ENCODE results near the gene ADGRA3. TPM values are rescaled to one million over a fixed set of nuclear protein-coding genes. Genes with fewer than 3 reads are reported as not detected.
A peak's percentile ranks its signal among the peaks of the same experiment; 100 is the strongest.

ADGRA3 gene
- total RNA-seq, 1 experiment from 2014 or later = 40.5 TPM

GRCh38 chr4:22457348-22457747, 58.5 kb downstream of the ADGRA3 start:
- DNase-seq (ENCODE audit: low spot score) (no peak), ATAC-seq (no peak)
- ChIA-PET CTCF (no interaction called here), POLR2A (no interaction called here)
- Mint-ChIP-seq H3K9me3 (no peaks in the 10 kb centered on the region), H3K36me3 (peaks cover 4% of the 10 kb centered on the region; the same call in 1 of the 2 replicates), H3K27ac (no peak overlapping the region), H3K4me1 (peaks cover 46% of the 10 kb centered on the region), H3K27me3 (ENCODE audit: low read depth) (no peaks in the 10 kb centered on the region), H3K4me3 (no peak overlapping the region)
- TF ChIP-seq, protein P1, sequence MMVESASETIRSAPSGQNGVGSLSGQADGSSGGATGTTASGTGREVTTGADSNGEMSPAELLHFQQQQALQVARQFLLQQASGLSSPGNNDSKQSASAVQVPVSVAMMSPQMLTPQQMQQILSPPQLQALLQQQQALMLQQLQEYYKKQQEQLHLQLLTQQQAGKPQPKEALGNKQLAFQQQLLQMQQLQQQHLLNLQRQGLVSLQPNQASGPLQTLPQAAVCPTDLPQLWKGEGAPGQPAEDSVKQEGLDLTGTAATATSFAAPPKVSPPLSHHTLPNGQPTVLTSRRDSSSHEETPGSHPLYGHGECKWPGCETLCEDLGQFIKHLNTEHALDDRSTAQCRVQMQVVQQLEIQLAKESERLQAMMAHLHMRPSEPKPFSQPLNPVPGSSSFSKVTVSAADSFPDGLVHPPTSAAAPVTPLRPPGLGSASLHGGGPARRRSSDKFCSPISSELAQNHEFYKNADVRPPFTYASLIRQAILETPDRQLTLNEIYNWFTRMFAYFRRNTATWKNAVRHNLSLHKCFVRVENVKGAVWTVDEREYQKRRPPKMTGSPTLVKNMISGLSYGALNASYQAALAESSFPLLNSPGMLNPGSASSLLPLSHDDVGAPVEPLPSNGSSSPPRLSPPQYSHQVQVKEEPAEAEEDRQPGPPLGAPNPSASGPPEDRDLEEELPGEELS (CRISPR knock-in tag; IDR thresholded peaks at IDR 0.05) = no peak
- TF ChIP-seq, protein P2, sequence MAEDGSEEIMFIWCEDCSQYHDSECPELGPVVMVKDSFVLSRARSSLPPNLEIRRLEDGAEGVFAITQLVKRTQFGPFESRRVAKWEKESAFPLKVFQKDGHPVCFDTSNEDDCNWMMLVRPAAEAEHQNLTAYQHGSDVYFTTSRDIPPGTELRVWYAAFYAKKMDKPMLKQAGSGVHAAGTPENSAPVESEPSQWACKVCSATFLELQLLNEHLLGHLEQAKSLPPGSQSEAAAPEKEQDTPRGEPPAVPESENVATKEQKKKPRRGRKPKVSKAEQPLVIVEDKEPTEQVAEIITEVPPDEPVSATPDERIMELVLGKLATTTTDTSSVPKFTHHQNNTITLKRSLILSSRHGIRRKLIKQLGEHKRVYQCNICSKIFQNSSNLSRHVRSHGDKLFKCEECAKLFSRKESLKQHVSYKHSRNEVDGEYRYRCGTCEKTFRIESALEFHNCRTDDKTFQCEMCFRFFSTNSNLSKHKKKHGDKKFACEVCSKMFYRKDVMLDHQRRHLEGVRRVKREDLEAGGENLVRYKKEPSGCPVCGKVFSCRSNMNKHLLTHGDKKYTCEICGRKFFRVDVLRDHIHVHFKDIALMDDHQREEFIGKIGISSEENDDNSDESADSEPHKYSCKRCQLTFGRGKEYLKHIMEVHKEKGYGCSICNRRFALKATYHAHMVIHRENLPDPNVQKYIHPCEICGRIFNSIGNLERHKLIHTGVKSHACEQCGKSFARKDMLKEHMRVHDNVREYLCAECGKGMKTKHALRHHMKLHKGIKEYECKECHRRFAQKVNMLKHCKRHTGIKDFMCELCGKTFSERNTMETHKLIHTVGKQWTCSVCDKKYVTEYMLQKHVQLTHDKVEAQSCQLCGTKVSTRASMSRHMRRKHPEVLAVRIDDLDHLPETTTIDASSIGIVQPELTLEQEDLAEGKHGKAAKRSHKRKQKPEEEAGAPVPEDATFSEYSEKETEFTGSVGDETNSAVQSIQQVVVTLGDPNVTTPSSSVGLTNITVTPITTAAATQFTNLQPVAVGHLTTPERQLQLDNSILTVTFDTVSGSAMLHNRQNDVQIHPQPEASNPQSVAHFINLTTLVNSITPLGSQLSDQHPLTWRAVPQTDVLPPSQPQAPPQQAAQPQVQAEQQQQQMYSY (CRISPR knock-in tag; IDR thresholded peaks at IDR 0.05) = no peak

- ATAC-seq (no peak), DNase-seq (ENCODE audit: low spot score) (no peak)
- Mint-ChIP-seq H3K27me3 (ENCODE audit: low read depth) (no peaks in the 10 kb centered on the region), H3K9me3 (no peaks in the 10 kb centered on the region), H3K4me1 (peaks cover 45% of the 10 kb centered on the region), H3K27ac (no peak overlapping the region), H3K4me3 (no peak overlapping the region), H3K36me3 (peaks cover 4% of the 10 kb centered on the region; the same call in 1 of the 2 replicates)
- ChIA-PET POLR2A (no interaction called here), CTCF (interaction anchor here (0.6 kb wide), 1 partner anchor 481 kb away, joined by 3 read pairs; no protein-coding TSS in a partner anchor)
- no peak for TF ChIP-seq E2F4 (CRISPR knock-in tag; IDR thresholded peaks at IDR 0.05; ENCODE audit: borderline replicate concordance, low read depth)
- TF ChIP-seq GABPB1 (CRISPR knock-in tag; IDR thresholded peaks at IDR 0.05) = peak; percentile 92
Observed at GRCh38 chr4:22456291-22456690, 59.6 kb downstream of the ADGRA3 start.

- DNase-seq (ENCODE audit: low spot score) (no peak), ATAC-seq (no peak)
- H3K27ac Mint-ChIP-seq = no peak overlapping the region
- POLR2A ChIA-PET = no interaction called here
- CTCF ChIA-PET = no interaction called here
- H3K4me1 Mint-ChIP-seq = peaks cover 34% of the 10 kb centered on the region
- peaks cover 6% of the 10 kb centered on the region; the same call in 1 of the 2 replicates for H3K36me3 Mint-ChIP-seq
- TF ChIP-seq E2F5 (CRISPR knock-in tag; IDR thresholded peaks at IDR 0.05) = no peak
- TF ChIP-seq TEAD1 (CRISPR knock-in tag; IDR thresholded peaks at IDR 0.05) = no peak
- TF ChIP-seq MAX (CRISPR knock-in tag; IDR thresholded peaks at IDR 0.05) = no peak
- TF ChIP-seq HMGA2 (CRISPR knock-in tag; IDR thresholded peaks at IDR 0.05) = no peak
- TF ChIP-seq EMX1 (CRISPR knock-in tag; IDR thresholded peaks at IDR 0.05) = no peak
- no peak for TF ChIP-seq USF1 (CRISPR knock-in tag; IDR thresholded peaks at IDR 0.05)
- TF ChIP-seq ELF4 (CRISPR knock-in tag; IDR thresholded peaks at IDR 0.05; ENCODE audit: low read depth) = no peak
- no peak for TF ChIP-seq ZNF425 (CRISPR knock-in tag; conservative IDR thresholded peaks at IDR 0.05)
- no peaks in the 10 kb centered on the region for H3K27me3 Mint-ChIP-seq (ENCODE audit: low read depth)
- no peaks in the 10 kb centered on the region for H3K9me3 Mint-ChIP-seq
- H3K4me3 Mint-ChIP-seq = no peak overlapping the region
Observed at GRCh38 chr4:22454955-22455354, 60.9 kb downstream of the ADGRA3 start.
